Measurements from ENCODE around the gene TEX48.

Gene TEX48

GRCh38 chr9:114689813-114690212, 7.8 kb upstream of the TEX48 start:
- H3K4me3 Mint-ChIP-seq, result no peak overlapping the region
- ATAC-seq (replicated peaks), result no peak
- H3K4me1 Mint-ChIP-seq (ENCODE audit: low read depth in 2 of 2), result peaks cover 25 to 36% of the 10 kb centered on the region in 2 donors

GRCh38 chr9:114688909-114689610, 7.1 kb upstream of the TEX48 start:
- Mint-ChIP-seq H3K4me3 (no peak overlapping the region), H3K27me3 (no peaks in the 10 kb centered on the region), H3K4me1 (ENCODE audit: low read depth in 2 of 2) (peaks cover 20 to 30% of the 10 kb centered on the region in 2 donors), H3K27ac (peak overlapping the region; percentile 91 to 92), H3K9me3 (no peaks in the 10 kb centered on the region), H3K36me3 (ENCODE audit: insufficient read depth) (peaks cover 6% of the 10 kb centered on the region)
- ATAC-seq (replicated peaks), result no peak
- no peak for DNase-seq

More at GRCh38 chr9:114689813-114690212, 7.8 kb upstream of the TEX48 start:
- Mint-ChIP-seq H3K27me3 (no peaks in the 10 kb centered on the region), H3K36me3 (ENCODE audit: insufficient read depth) (peaks cover 6% of the 10 kb centered on the region), H3K27ac (peak overlapping the region; percentile 91 to 92), H3K9me3 (no peaks in the 10 kb centered on the region)
- no peak for DNase-seq

- H3K9me3 Mint-ChIP-seq, result no peaks in the 10 kb centered on the region
- no peak for DNase-seq
- H3K4me1 Mint-ChIP-seq (ENCODE audit: low read depth in 2 of 2), result peaks cover 20 to 30% of the 10 kb centered on the region in 2 donors
- no peak overlapping the region for H3K27ac Mint-ChIP-seq
- no peaks in the 10 kb centered on the region for H3K27me3 Mint-ChIP-seq
- no peak for ATAC-seq (replicated peaks)
- H3K4me3 Mint-ChIP-seq, result no peak overlapping the region
- H3K36me3 Mint-ChIP-seq (ENCODE audit: insufficient read depth), result peaks cover 6% of the 10 kb centered on the region
Observed at GRCh38 chr9:114688379-114688778, 6.4 kb upstream of the TEX48 start.

- Mint-ChIP-seq H3K4me1 (ENCODE audit: low read depth in 2 of 2) (peaks cover 20 to 30% of the 10 kb centered on the region in 2 donors), H3K36me3 (ENCODE audit: insufficient read depth) (peaks cover 6% of the 10 kb centered on the region), H3K4me3 (no peak overlapping the region), H3K27ac (no peak overlapping the region), H3K9me3 (no peaks in the 10 kb centered on the region), H3K27me3 (no peaks in the 10 kb centered on the region)
- no peak for ATAC-seq (replicated peaks)
- DNase-seq, result no peak
Observed at GRCh38 chr9:114687034-114687433, 5.0 kb upstream of the TEX48 start.

- peaks cover 2% of the 10 kb centered on the region for H3K36me3 Mint-ChIP-seq (ENCODE audit: insufficient read depth)
- no peaks in the 10 kb centered on the region for H3K27me3 Mint-ChIP-seq
- no peak for DNase-seq
- ATAC-seq (replicated peaks), result peak; percentile 15
- H3K4me1 Mint-ChIP-seq (ENCODE audit: low read depth in 2 of 2), result peaks cover 15 to 27% of the 10 kb centered on the region in 2 donors
- no peaks in the 10 kb centered on the region for H3K9me3 Mint-ChIP-seq
- no peak overlapping the region for H3K27ac Mint-ChIP-seq
- no peak overlapping the region for H3K4me3 Mint-ChIP-seq
Observed at GRCh38 chr9:114685951-114686350, 4.0 kb upstream of the TEX48 start.

- Mint-ChIP-seq H3K36me3 (ENCODE audit: insufficient read depth) (no peaks in the 10 kb centered on the region), H3K27ac (no peak overlapping the region), H3K9me3 (no peaks in the 10 kb centered on the region), H3K4me3 (no peak overlapping the region), H3K27me3 (peaks cover 0 to under 1% of the 10 kb centered on the region in 2 donors), H3K4me1 (ENCODE audit: low read depth in 2 of 2) (peaks cover 13 to 16% of the 10 kb centered on the region in 2 donors)
- no peak for ATAC-seq (replicated peaks)
- no peak for DNase-seq
Observed at GRCh38 chr9:114684036-114684435, 2.0 kb upstream of the TEX48 start.

- DNase-seq (no peak), ATAC-seq (replicated peaks) (no peak)
- Mint-ChIP-seq H3K36me3 (ENCODE audit: insufficient read depth) (no peaks in the 10 kb centered on the region), H3K4me1 (ENCODE audit: low read depth in 2 of 2) (peaks cover 13 to 16% of the 10 kb centered on the region in 2 donors), H3K4me3 (no peak overlapping the region), H3K27ac (no peak overlapping the region), H3K27me3 (peaks cover 7 to 12% of the 10 kb centered on the region in 2 donors), H3K9me3 (no peaks in the 10 kb centered on the region)
Observed at GRCh38 chr9:114682846-114683245, 854 bp upstream of the TEX48 start.

GRCh38 chr9:114680259-114681001, 1.6 kb downstream of the TEX48 start:
- Mint-ChIP-seq H3K27me3 (peaks cover 18 to 23% of the 10 kb centered on the region in 2 donors), H3K27ac (no peak overlapping the region), H3K36me3 (ENCODE audit: insufficient read depth) (no peaks in the 10 kb centered on the region), H3K9me3 (no peaks in the 10 kb centered on the region), H3K4me3 (no peak overlapping the region), H3K4me1 (ENCODE audit: low read depth in 2 of 2) (peaks cover 6 to 7% of the 10 kb centered on the region in 2 donors)
- no peak for ATAC-seq (replicated peaks)
- DNase-seq, result no peak

- H3K36me3 Mint-ChIP-seq (ENCODE audit: insufficient read depth), result no peaks in the 10 kb centered on the region
- no peak overlapping the region for H3K4me3 Mint-ChIP-seq
- H3K27ac Mint-ChIP-seq, result no peak overlapping the region
- no peak for DNase-seq
- peaks cover 18 to 31% of the 10 kb centered on the region in 2 donors for H3K27me3 Mint-ChIP-seq
- ATAC-seq (replicated peaks), result no peak
- no peaks in the 10 kb centered on the region for H3K9me3 Mint-ChIP-seq
- peaks cover 6 to 7% of the 10 kb centered on the region in 2 donors for H3K4me1 Mint-ChIP-seq (ENCODE audit: low read depth in 2 of 2)
Observed at GRCh38 chr9:114678795-114679194, 3.2 kb downstream of the TEX48 start.

GRCh38 chr9:114678130-114678529, 3.9 kb downstream of the TEX48 start:
- Mint-ChIP-seq H3K4me1 (ENCODE audit: low read depth in 2 of 2) (peaks cover 6 to 7% of the 10 kb centered on the region in 2 donors), H3K36me3 (ENCODE audit: insufficient read depth) (no peaks in the 10 kb centered on the region), H3K9me3 (no peaks in the 10 kb centered on the region), H3K27ac (no peak overlapping the region), H3K27me3 (peaks cover 18 to 31% of the 10 kb centered on the region in 2 donors), H3K4me3 (no peak overlapping the region)
- ATAC-seq (replicated peaks) (no peak), DNase-seq (no peak)

- no peak overlapping the region for H3K27ac Mint-ChIP-seq
- H3K36me3 Mint-ChIP-seq (ENCODE audit: insufficient read depth), result no peaks in the 10 kb centered on the region
- no peak for DNase-seq
- ATAC-seq (replicated peaks), result no peak
- no peaks in the 10 kb centered on the region for H3K9me3 Mint-ChIP-seq
- H3K4me1 Mint-ChIP-seq (ENCODE audit: low read depth in 2 of 2), result peaks cover 6 to 7% of the 10 kb centered on the region in 2 donors
- peaks cover 18 to 31% of the 10 kb centered on the region in 2 donors for H3K27me3 Mint-ChIP-seq
- no peak overlapping the region for H3K4me3 Mint-ChIP-seq
Observed at GRCh38 chr9:114677418-114677817, 4.6 kb downstream of the TEX48 start.

GRCh38 chr9:114676901-114677300, 5.1 kb downstream of the TEX48 start:
- H3K27me3 Mint-ChIP-seq, result peaks cover 18 to 31% of the 10 kb centered on the region in 2 donors
- no peak for DNase-seq

GRCh38 chr9:114674798-114675540, 7.0 kb downstream of the TEX48 start:
- Mint-ChIP-seq H3K27ac (no peak overlapping the region), H3K9me3 (no peaks in the 10 kb centered on the region), H3K4me3 (no peak overlapping the region), H3K36me3 (ENCODE audit: insufficient read depth) (no peaks in the 10 kb centered on the region), H3K4me1 (ENCODE audit: low read depth in 2 of 2) (no peaks in the 10 kb centered on the region), H3K27me3 (peaks cover 18 to 31% of the 10 kb centered on the region in 2 donors)
- DNase-seq, result no peak
- ATAC-seq (replicated peaks), result no peak

More at GRCh38 chr9:114676901-114677300, 5.1 kb downstream of the TEX48 start:
- no peak overlapping the region for H3K4me3 Mint-ChIP-seq
- peaks cover 6% of the 10 kb centered on the region in 2 donors for H3K4me1 Mint-ChIP-seq (ENCODE audit: low read depth in 2 of 2)
- ATAC-seq (replicated peaks), result no peak
- no peak overlapping the region for H3K27ac Mint-ChIP-seq
- H3K36me3 Mint-ChIP-seq (ENCODE audit: insufficient read depth), result no peaks in the 10 kb centered on the region
- H3K9me3 Mint-ChIP-seq, result no peaks in the 10 kb centered on the region
